Iris pigment epithelial cell (primary cell): ENCODE data around the gene PSMB4.
A peak's percentile ranks its signal among the peaks of the same experiment; 100 is the strongest.
"Not testable (repeated sequence)": the region's sequence is repeated elsewhere in the genome, so short reads cannot be mapped to it uniquely, and the experiment has no call there.

ENCODE experiments used
- DNase-seq: peaks from one replicate; pipeline ENCODE4 v3.0.0-alpha.2; 2011; ENCODE audit warnings: low read depth

PSMB4 gene

GRCh38 chr1:151399324-151400171, at the start of gene PSMB4:
Gene PSMB4 (plus strand): TSS chr1:151399573. CDS start chr1:151399588, 15 bp downstream.
- DNase-seq, result peak; percentile 96

- not testable (repeated sequence) for DNase-seq
Observed at GRCh38 chr1:151350323-151350722, 49.0 kb upstream of the PSMB4 start.

GRCh38 chr1:151352021-151352718, 47.2 kb upstream of the PSMB4 start:
- DNase-seq, result peak; percentile 65

GRCh38 chr1:151356696-151357095, 42.7 kb upstream of the PSMB4 start:
- DNase-seq, result no peak

GRCh38 chr1:151361883-151362282, 37.5 kb upstream of the PSMB4 start:
- no peak for DNase-seq

GRCh38 chr1:151362308-151363155, 36.8 kb upstream of the PSMB4 start:
- DNase-seq, result no peak

GRCh38 chr1:151364996-151365395, 34.4 kb upstream of the PSMB4 start:
- DNase-seq, result no peak

GRCh38 chr1:151367658-151368392, 31.5 kb upstream of the PSMB4 start:
- DNase-seq, result no peak

GRCh38 chr1:151368393-151369301, 30.7 kb upstream of the PSMB4 start:
- DNase-seq, result no peak

GRCh38 chr1:151369302-151369610, 30.1 kb upstream of the PSMB4 start:
- DNase-seq, result no peak

GRCh38 chr1:151369621-151370048, 29.7 kb upstream of the PSMB4 start:
- DNase-seq, result no peak

- DNase-seq, result no peak
Observed at GRCh38 chr1:151370211-151370911, 29.0 kb upstream of the PSMB4 start.

GRCh38 chr1:151371370-151372057, 27.9 kb upstream of the PSMB4 start:
- peak; percentile 55 for DNase-seq

GRCh38 chr1:151372058-151372934, 27.1 kb upstream of the PSMB4 start, which contains the start of gene SELENBP1:
Gene SELENBP1 (minus strand): TSS chr1:151372705. CDS start chr1:151372641, 64 bp downstream.
- DNase-seq, result peak; percentile 70

GRCh38 chr1:151373196-151373595, 26.2 kb upstream of the PSMB4 start:
- no peak for DNase-seq

GRCh38 chr1:151377150-151377884, 22.1 kb upstream of the PSMB4 start:
- DNase-seq, result no peak

GRCh38 chr1:151384584-151384983, 14.8 kb upstream of the PSMB4 start:
- no peak for DNase-seq

GRCh38 chr1:151386002-151386401, 13.4 kb upstream of the PSMB4 start:
- DNase-seq, result no peak
